HCT116 (cell line): ENCODE measurements around the gene LANCL3.

ENCODE experiments used
- CEBPB ChIP-seq: IDR thresholded peaks from 2 replicates; pipeline ENCODE4 v1.6.1; 2012; ENCODE audit warnings: low read depth
- CTCF ChIP-seq, 3 experiments: fragments of 200-600 bp in 1 of 3; sonication (generic) in 1 of 3; IDR thresholded peaks in 2 of 3; conservative IDR thresholded peaks in 1 of 3; 2 replicates each; pipeline ENCODE4 v1.5.1; 2012 to 2017; ENCODE audit warnings: low read depth in 2 of 3, low read length in 2 of 3, antibody characterized with exemption in 1 of 3, borderline replicate concordance in 1 of 3, control low read depth in 1 of 3, mild to moderate bottlenecking in 1 of 3, mixed read lengths in 1 of 3, mixed run types in 1 of 3, moderate library complexity in 1 of 3; ENCODE audit not compliant: insufficient read depth in 1 of 3
- EGR1 ChIP-seq: IDR thresholded peaks from 2 replicates; pipeline ENCODE4 v1.6.1; 2012; ENCODE audit warnings: low read depth
- JUND ChIP-seq: IDR thresholded peaks from 2 replicates; pipeline ENCODE4 v1.6.1; 2012
- POLR2A ChIP-seq: IDR thresholded peaks from 2 replicates; pipeline ENCODE4 v1.7.0; 2011; ENCODE audit warnings: borderline replicate concordance; ENCODE audit not compliant: insufficient read depth, insufficient read length; ENCODE audit errors: extremely low read depth
- POLR2AphosphoS5 ChIP-seq: IDR thresholded peaks from 2 replicates; pipeline ENCODE4 v1.6.1; 2011; ENCODE audit warnings: mild to moderate bottlenecking, low read depth, low read length, moderate library complexity
- SRF ChIP-seq: IDR thresholded peaks from 2 replicates; pipeline ENCODE4 v1.6.1; 2012; ENCODE audit warnings: low read depth
- TCF7L2 ChIP-seq: IDR thresholded peaks from 2 replicates; pipeline ENCODE4 v1.7.0; 2011; ENCODE audit warnings: borderline replicate concordance, inconsistent platforms; ENCODE audit not compliant: insufficient read depth, insufficient read length; ENCODE audit errors: extremely low read depth
- TF ChIP-seq, protein P1 (sequence below): IDR thresholded peaks from 2 replicates; pipeline ENCODE4 v1.6.1; 2012; ENCODE audit warnings: low read depth

GRCh38 chrX:37678574-37678973 lies 107.1 kb downstream of the LANCL3 start:
- TF ChIP-seq TCF7L2 (no peak), CTCF (IDR thresholded peaks at IDR 0.05 in 2 of 3, conservative IDR thresholded peaks at IDR 0.05 in 1 of 3; ENCODE audit: borderline replicate concordance in 1 of 3, insufficient read depth in 1 of 3, low read depth in 2 of 3, low read length in 2 of 3) (no peak), POLR2AphosphoS5 (no peak), JUND (no peak), CEBPB (no peak), SRF (no peak), POLR2A (no peak), EGR1 (no peak)
- TF ChIP-seq, protein P1, sequence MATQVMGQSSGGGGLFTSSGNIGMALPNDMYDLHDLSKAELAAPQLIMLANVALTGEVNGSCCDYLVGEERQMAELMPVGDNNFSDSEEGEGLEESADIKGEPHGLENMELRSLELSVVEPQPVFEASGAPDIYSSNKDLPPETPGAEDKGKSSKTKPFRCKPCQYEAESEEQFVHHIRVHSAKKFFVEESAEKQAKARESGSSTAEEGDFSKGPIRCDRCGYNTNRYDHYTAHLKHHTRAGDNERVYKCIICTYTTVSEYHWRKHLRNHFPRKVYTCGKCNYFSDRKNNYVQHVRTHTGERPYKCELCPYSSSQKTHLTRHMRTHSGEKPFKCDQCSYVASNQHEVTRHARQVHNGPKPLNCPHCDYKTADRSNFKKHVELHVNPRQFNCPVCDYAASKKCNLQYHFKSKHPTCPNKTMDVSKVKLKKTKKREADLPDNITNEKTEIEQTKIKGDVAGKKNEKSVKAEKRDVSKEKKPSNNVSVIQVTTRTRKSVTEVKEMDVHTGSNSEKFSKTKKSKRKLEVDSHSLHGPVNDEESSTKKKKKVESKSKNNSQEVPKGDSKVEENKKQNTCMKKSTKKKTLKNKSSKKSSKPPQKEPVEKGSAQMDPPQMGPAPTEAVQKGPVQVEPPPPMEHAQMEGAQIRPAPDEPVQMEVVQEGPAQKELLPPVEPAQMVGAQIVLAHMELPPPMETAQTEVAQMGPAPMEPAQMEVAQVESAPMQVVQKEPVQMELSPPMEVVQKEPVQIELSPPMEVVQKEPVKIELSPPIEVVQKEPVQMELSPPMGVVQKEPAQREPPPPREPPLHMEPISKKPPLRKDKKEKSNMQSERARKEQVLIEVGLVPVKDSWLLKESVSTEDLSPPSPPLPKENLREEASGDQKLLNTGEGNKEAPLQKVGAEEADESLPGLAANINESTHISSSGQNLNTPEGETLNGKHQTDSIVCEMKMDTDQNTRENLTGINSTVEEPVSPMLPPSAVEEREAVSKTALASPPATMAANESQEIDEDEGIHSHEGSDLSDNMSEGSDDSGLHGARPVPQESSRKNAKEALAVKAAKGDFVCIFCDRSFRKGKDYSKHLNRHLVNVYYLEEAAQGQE, result no peak
